Breast epithelium (tissue), 4 donors: ENCODE results near the gene GNA12. TPM values are rescaled to one million over a fixed set of nuclear protein-coding genes. Genes with fewer than 3 reads are reported as not detected.

Experiments
- DNase-seq, 2 donors: peaks; one replicate each; pipeline ENCODE4 v3.0.0-alpha.2; 2019; ENCODE audit warnings: low spot score in 2 of 2
- H3K27ac ChIP-seq, 2 donors: fragments of 200-600 bp; sonication (generic) in 1 of 2; one replicate each; pipeline ENCODE4 v1.5.1; 2016 to 2019; ENCODE audit warnings: mild to moderate bottlenecking in 1 of 2
- H3K27me3 ChIP-seq, 2 donors: fragments of 200-600 bp; sonication (generic) in 1 of 2; one replicate each; pipeline versions ENCODE4 v1.5.1 to v1.6.0; 2017 to 2019; ENCODE audit warnings: control low read depth in 1 of 2, mild to moderate bottlenecking in 1 of 2
- H3K36me3 ChIP-seq: fragments of 200-600 bp; one replicate; pipeline ENCODE4 v1.5.1; 2019
- H3K4me1 ChIP-seq, 2 donors: fragments of 200-600 bp; sonication (generic); one replicate each; pipeline ENCODE4 v1.5.1; 2016 to 2019; ENCODE audit warnings: control low read depth in 1 of 2
- H3K4me3 ChIP-seq, 3 donors: fragments of 200-600 bp; sonication (generic); 1 replicate in 2 of 3; 2 replicates in 1 of 3; pipeline ENCODE4 v1.5.1; 2016 to 2019; ENCODE audit warnings: mild to moderate bottlenecking in 3 of 3, moderate library complexity in 2 of 3
- H3K9me3 ChIP-seq, 2 donors: fragments of 200-600 bp; sonication (generic) in 1 of 2; one replicate each; pipeline ENCODE4 v1.5.1; 2016 to 2019; ENCODE audit warnings: control low read depth in 1 of 2
- POLR2A ChIP-seq: fragments of 450-650 bp; IDR thresholded peaks from one replicate; pipeline ENCODE4 v1.6.1; 2016; ENCODE audit warnings: antibody characterized with exemption, mild to moderate bottlenecking, moderate library complexity
- POLR2AphosphoS5 ChIP-seq, 3 donors: sonication (generic); formaldehyde crosslinking; IDR thresholded peaks; one replicate each; pipeline ENCODE4 v1.6.1; 2017; ENCODE audit warnings: antibody characterized with exemption in 3 of 3
- intact Hi-C: fragments of 100-400 bp; cut with DNase I; formaldehyde crosslinking; loops from one replicate; pipeline ENCODE4 v1.15.1; 2023; ENCODE audit warnings: low total_unique reads
- total RNA-seq, 3 donors: library from RNA; depleted of rRNA; stranded (reverse); fragments of >200 nt; gene quantifications; one replicate each; pipeline ENCODE4 v1.1.0, GENCODE V29; 2016
- TF ChIP-seq, protein P1 (sequence below), 3 donors: fragments of 450-650 bp; IDR thresholded peaks; one replicate each; pipeline ENCODE4 v1.5.1; 2016 to 2017; ENCODE audit warnings: antibody characterized with exemption in 3 of 3, mild to moderate bottlenecking in 3 of 3, moderate library complexity in 3 of 3

GNA12 gene
- total RNA-seq, 3 donors from 2014 or later, result 11.3 to 31.4 (median 24.9) TPM

- Histone ChIP-seq H3K27me3 (no peaks in the 10 kb centered on the region), H3K9me3 (no peaks in the 10 kb centered on the region), H3K4me3 (no peak overlapping the region), H3K27ac (no peak overlapping the region), H3K36me3 (no peaks in the 10 kb centered on the region), H3K4me1 (no peaks in the 10 kb centered on the region)
- no peak for TF ChIP-seq POLR2A
- TF ChIP-seq POLR2AphosphoS5 (IDR thresholded peaks at IDR 0.05), result no peak
- TF ChIP-seq, protein P1, sequence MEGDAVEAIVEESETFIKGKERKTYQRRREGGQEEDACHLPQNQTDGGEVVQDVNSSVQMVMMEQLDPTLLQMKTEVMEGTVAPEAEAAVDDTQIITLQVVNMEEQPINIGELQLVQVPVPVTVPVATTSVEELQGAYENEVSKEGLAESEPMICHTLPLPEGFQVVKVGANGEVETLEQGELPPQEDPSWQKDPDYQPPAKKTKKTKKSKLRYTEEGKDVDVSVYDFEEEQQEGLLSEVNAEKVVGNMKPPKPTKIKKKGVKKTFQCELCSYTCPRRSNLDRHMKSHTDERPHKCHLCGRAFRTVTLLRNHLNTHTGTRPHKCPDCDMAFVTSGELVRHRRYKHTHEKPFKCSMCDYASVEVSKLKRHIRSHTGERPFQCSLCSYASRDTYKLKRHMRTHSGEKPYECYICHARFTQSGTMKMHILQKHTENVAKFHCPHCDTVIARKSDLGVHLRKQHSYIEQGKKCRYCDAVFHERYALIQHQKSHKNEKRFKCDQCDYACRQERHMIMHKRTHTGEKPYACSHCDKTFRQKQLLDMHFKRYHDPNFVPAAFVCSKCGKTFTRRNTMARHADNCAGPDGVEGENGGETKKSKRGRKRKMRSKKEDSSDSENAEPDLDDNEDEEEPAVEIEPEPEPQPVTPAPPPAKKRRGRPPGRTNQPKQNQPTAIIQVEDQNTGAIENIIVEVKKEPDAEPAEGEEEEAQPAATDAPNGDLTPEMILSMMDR (IDR thresholded peaks at IDR 0.05), result no peak
- intact Hi-C loops, result no loop called here
- DNase-seq, result no peak
These were observed 42.3 kb upstream of the GNA12 start for GRCh38 chr7:2886391-2886790.

DNA sequence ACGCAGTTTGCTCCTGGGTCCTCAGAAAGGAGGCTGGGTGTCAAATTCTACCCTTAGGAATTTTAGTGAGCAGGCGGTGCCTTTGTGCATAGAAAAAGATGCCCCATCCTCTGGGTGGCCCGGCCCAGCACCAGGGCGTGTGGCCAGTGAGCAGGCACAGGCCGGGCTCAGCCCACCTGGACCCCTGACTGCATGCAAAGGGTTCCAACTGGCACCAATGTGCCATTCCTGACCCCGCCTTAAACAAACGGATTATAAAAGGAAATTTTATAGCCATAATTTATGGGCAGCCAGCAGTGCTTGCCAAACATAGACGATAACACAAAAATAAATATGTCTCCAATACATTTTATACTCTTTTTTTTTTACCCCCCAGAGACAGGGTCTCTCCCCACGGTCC, 40.1 kb upstream of the GNA12 start:
- no peaks in the 10 kb centered on the region for H3K27me3 ChIP-seq
- TF ChIP-seq POLR2AphosphoS5 (IDR thresholded peaks at IDR 0.05), result no peak
- TF ChIP-seq, protein P1 (IDR thresholded peaks at IDR 0.05), result no peak
- no peak for TF ChIP-seq POLR2A
- H3K36me3 ChIP-seq, result no peaks in the 10 kb centered on the region
- no peak for DNase-seq
- intact Hi-C loops, result no loop called here
- H3K27ac ChIP-seq, result no peak overlapping the region
- H3K4me3 ChIP-seq, result no peak overlapping the region
- H3K9me3 ChIP-seq, result no peaks in the 10 kb centered on the region
- H3K4me1 ChIP-seq, result no peaks in the 10 kb centered on the region

GRCh38 chr7:2883101-2883500, 39.0 kb upstream of the GNA12 start:
- H3K36me3 ChIP-seq, result no peaks in the 10 kb centered on the region
- intact Hi-C loops, result no loop called here

GRCh38 chr7:2882111-2882510, 38.0 kb upstream of the GNA12 start:
- Histone ChIP-seq H3K4me3 (no peak overlapping the region), H3K27ac (no peak overlapping the region), H3K4me1 (no peaks in the 10 kb centered on the region), H3K27me3 (no peaks in the 10 kb centered on the region), H3K9me3 (no peaks in the 10 kb centered on the region), H3K36me3 (no peaks in the 10 kb centered on the region)
- intact Hi-C loops, result no loop called here
- TF ChIP-seq POLR2AphosphoS5 (IDR thresholded peaks at IDR 0.05) (no peak), POLR2A (no peak)
- TF ChIP-seq, protein P1 (IDR thresholded peaks at IDR 0.05), result no peak
- no peak for DNase-seq

More at GRCh38 chr7:2883101-2883500, 39.0 kb upstream of the GNA12 start:
- no peak overlapping the region for H3K4me3 ChIP-seq
- TF ChIP-seq POLR2AphosphoS5 (IDR thresholded peaks at IDR 0.05) (no peak), POLR2A (no peak)
- TF ChIP-seq, protein P1 (IDR thresholded peaks at IDR 0.05), result no peak
- no peaks in the 10 kb centered on the region for H3K27me3 ChIP-seq
- H3K9me3 ChIP-seq, result no peaks in the 10 kb centered on the region
- no peak overlapping the region for H3K27ac ChIP-seq
- DNase-seq, result no peak
- H3K4me1 ChIP-seq, result no peaks in the 10 kb centered on the region

GRCh38 chr7:2880874-2881533, 36.9 kb upstream of the GNA12 start:
- intact Hi-C loops, result no loop called here
- no peaks in the 10 kb centered on the region for H3K4me1 ChIP-seq

More at GRCh38 chr7:2880874-2881533, 36.9 kb upstream of the GNA12 start:
- Histone ChIP-seq H3K9me3 (no peaks in the 10 kb centered on the region), H3K27me3 (no peaks in the 10 kb centered on the region), H3K4me3 (no peak overlapping the region), H3K27ac (no peak overlapping the region), H3K36me3 (no peaks in the 10 kb centered on the region)
- TF ChIP-seq, protein P1 (IDR thresholded peaks at IDR 0.05), result no peak
- TF ChIP-seq POLR2AphosphoS5 (IDR thresholded peaks at IDR 0.05) (no peak), POLR2A (no peak)
- no peak for DNase-seq
